ENCODE results near the gene NDUFS1. TPM values are rescaled to one million over a fixed set of nuclear protein-coding genes. Genes with fewer than 3 reads are reported as not detected.

Gene NDUFS1
- total and polyA plus RNA-seq, 3 donors from 2014 or later, result 73.1 to 86.8 (median 75.8) TPM

- intact Hi-C loops (cut with DNase I; ENCODE audit: low total_unique reads), result no loop called here
- DNase-seq, result no peak
These were observed 72.4 kb downstream of the NDUFS1 start for GRCh38 chr2:206086716-206087350.

GRCh38 chr2:206085742-206086445 is 73.3 kb downstream of the NDUFS1 start, which contains the start of gene INO80D:
Gene INO80D, minus strand, starts transcription at chr2:206086174. Its CDS starts 23,158 bp downstream, at chr2:206063016.
- H3K27ac ChIP-seq, result peak within 1 kb of the TSS; percentile 99
- intact Hi-C loops (cut with DNase I; ENCODE audit: low total_unique reads), result no loop called here
- H3K36me3 ChIP-seq (ENCODE audit: low read depth, missing control alignments), result no peaks in the 10 kb centered on the region

More at GRCh38 chr2:206086716-206087350, 72.4 kb downstream of the NDUFS1 start:
- Histone ChIP-seq H3K36me3 (ENCODE audit: low read depth, missing control alignments) (no peaks in the 10 kb centered on the region), H3K9me3 (no peaks in the 10 kb centered on the region), H3K4me1 (peaks cover 17% of the 10 kb centered on the region), H3K27ac (peak overlapping the region; percentile 99), H3K27me3 (no peaks in the 10 kb centered on the region), H3K4me3 (peak overlapping the region; percentile 81)
- TF ChIP-seq POLR2A (IDR thresholded peaks at IDR 0.05) (no peak), CTCF (IDR thresholded peaks at IDR 0.05) (no peak)
- WGBS, 2 donors, result 3% methylated on average over 4 of the region's 4 CpGs

GRCh38 chr2:206084870-206085741 is 74.1 kb downstream of the NDUFS1 start:
- Histone ChIP-seq H3K27ac (peak overlapping the region; percentile 99), H3K4me1 (peaks cover 17% of the 10 kb centered on the region), H3K9me3 (no peaks in the 10 kb centered on the region), H3K27me3 (no peaks in the 10 kb centered on the region), H3K36me3 (ENCODE audit: low read depth, missing control alignments) (no peaks in the 10 kb centered on the region), H3K4me3 (peak overlapping the region; percentile 81)
- intact Hi-C loops (cut with DNase I; ENCODE audit: low total_unique reads), result no loop called here
- TF ChIP-seq POLR2A (IDR thresholded peaks at IDR 0.05) (no peak), CTCF (IDR thresholded peaks at IDR 0.05) (no peak)
- DNase-seq, result peak; percentile 45
- 1 to 7% methylated on average over 3 to 35 of the region's 88 CpGs for WGBS, 2 donors

More at GRCh38 chr2:206085742-206086445, 73.3 kb downstream of the NDUFS1 start, which contains the start of gene INO80D:
- Histone ChIP-seq H3K4me3 (peak within 1 kb of the TSS; percentile 81), H3K9me3 (no peaks in the 10 kb centered on the region), H3K4me1 (peaks cover 17% of the 10 kb centered on the region), H3K27me3 (no peaks in the 10 kb centered on the region)
- TF ChIP-seq CTCF (IDR thresholded peaks at IDR 0.05) (peak in 2 of 3 experiments; percentile 20 to 30), POLR2A (IDR thresholded peaks at IDR 0.05) (no peak)
- 0% methylated on average over 29 to 39 of the region's 39 CpGs for WGBS, 2 donors
- DNase-seq, result peak; percentile 88

- Histone ChIP-seq H3K27me3 (no peaks in the 10 kb centered on the region), H3K27ac (peak overlapping the region; percentile 97 to 99), H3K36me3 (ENCODE audit: low read depth, missing control alignments) (no peaks in the 10 kb centered on the region), H3K4me3 (peak overlapping the region; percentile 81), H3K4me1 (peaks cover 20% of the 10 kb centered on the region), H3K9me3 (no peaks in the 10 kb centered on the region)
- peak; percentile 23 for TF ChIP-seq POLR2A (IDR thresholded peaks at IDR 0.05)
- TF ChIP-seq CTCF (IDR thresholded peaks at IDR 0.05), result no peak
- intact Hi-C loops (cut with DNase I; ENCODE audit: low total_unique reads), result no loop called here
- peak; percentile 88 for DNase-seq
- whole genome bisulfite sequencing, 2 donors, result 0% methylated on average over 10 of the region's 10 CpGs
These were observed 74.8 kb downstream of the NDUFS1 start for GRCh38 chr2:206084439-206084869.

Measured in testis (tissue), 3 donors.